Measurements from ENCODE around the gene NLK. TPM values are rescaled to one million over a fixed set of nuclear protein-coding genes. Genes with fewer than 3 reads are reported as not detected.

NLK gene
- total RNA-seq, 6 experiments from 2014 or later, result 8.8 to 10.6 (median 9.9) TPM

GRCh38 chr17:28020515-28020914 lies 22.0 kb upstream of the NLK start:
- Histone ChIP-seq H3K27me3 (no peaks in the 10 kb centered on the region), H3K27ac (no peak overlapping the region), H3K36me3 (no peaks in the 10 kb centered on the region), H3K9me3 (peaks cover 0 to 1% (median 0%) of the 10 kb centered on the region in 4 donors), H3K4me3 (no peak overlapping the region), H3K4me1 (no peaks in the 10 kb centered on the region)
- 22% methylated on average over 1 of the region's 1 CpG for WGBS (ENCODE audit: insufficient coverage, low coverage, low lambda C conversion rate, missing lambda C conversion rate)
- intact Hi-C loops (cut with DNase I), result no loop called here
- ATAC-seq (no peak), DNase-seq (no peak)
- no peak for TF ChIP-seq POLR2A (IDR thresholded peaks at IDR 0.05)
- TF ChIP-seq, protein P1, sequence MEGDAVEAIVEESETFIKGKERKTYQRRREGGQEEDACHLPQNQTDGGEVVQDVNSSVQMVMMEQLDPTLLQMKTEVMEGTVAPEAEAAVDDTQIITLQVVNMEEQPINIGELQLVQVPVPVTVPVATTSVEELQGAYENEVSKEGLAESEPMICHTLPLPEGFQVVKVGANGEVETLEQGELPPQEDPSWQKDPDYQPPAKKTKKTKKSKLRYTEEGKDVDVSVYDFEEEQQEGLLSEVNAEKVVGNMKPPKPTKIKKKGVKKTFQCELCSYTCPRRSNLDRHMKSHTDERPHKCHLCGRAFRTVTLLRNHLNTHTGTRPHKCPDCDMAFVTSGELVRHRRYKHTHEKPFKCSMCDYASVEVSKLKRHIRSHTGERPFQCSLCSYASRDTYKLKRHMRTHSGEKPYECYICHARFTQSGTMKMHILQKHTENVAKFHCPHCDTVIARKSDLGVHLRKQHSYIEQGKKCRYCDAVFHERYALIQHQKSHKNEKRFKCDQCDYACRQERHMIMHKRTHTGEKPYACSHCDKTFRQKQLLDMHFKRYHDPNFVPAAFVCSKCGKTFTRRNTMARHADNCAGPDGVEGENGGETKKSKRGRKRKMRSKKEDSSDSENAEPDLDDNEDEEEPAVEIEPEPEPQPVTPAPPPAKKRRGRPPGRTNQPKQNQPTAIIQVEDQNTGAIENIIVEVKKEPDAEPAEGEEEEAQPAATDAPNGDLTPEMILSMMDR (IDR thresholded peaks at IDR 0.05), result no peak

DNA sequence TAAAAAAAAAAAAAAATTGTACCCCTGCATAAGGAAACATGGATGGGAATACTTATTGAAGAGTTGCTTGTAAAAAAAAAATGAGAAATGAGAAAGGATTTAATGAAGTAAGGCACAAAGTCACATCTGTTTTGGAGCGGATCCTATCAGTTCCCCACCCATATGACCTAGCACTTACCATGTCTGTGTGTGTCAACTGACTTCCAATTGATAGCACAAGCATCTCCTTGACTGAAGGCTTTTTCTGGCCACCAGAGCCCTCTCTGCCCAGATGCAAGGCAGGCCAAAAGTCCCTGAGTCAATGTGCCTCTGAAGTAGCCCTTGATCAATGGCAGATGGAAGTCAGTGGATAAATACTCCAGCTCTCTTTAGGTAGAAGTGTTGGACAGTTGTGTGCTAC lies 13.4 kb upstream of the NLK start:
- WGBS (ENCODE audit: insufficient coverage, low coverage, low lambda C conversion rate, missing lambda C conversion rate), result 100% methylated on average over 1 of the region's 1 CpG
- H3K4me3 ChIP-seq, result no peak overlapping the region
- no peaks in the 10 kb centered on the region for H3K27me3 ChIP-seq
- no peak overlapping the region for H3K27ac ChIP-seq
- no peaks in the 10 kb centered on the region for H3K36me3 ChIP-seq
- no peak for ATAC-seq
- DNase-seq, result no peak
- no peaks in the 10 kb centered on the region for H3K4me1 ChIP-seq
- TF ChIP-seq POLR2A (IDR thresholded peaks at IDR 0.05), result no peak
- TF ChIP-seq, protein P1 (IDR thresholded peaks at IDR 0.05), result no peak
- no peaks in the 10 kb centered on the region for H3K9me3 ChIP-seq
- intact Hi-C loops (cut with DNase I), result no loop called here

- DNase-seq (no peak), ATAC-seq (no peak)
- 71% methylated on average over 3 of the region's 3 CpGs for WGBS (ENCODE audit: insufficient coverage, low coverage, low lambda C conversion rate, missing lambda C conversion rate)
- Histone ChIP-seq H3K27ac (no peak overlapping the region), H3K4me3 (no peak overlapping the region), H3K4me1 (no peaks in the 10 kb centered on the region), H3K27me3 (no peaks in the 10 kb centered on the region), H3K36me3 (no peaks in the 10 kb centered on the region), H3K9me3 (no peaks in the 10 kb centered on the region)
- intact Hi-C loops (cut with DNase I), result no loop called here
- no peak for TF ChIP-seq POLR2A (IDR thresholded peaks at IDR 0.05)
- TF ChIP-seq, protein P1 (IDR thresholded peaks at IDR 0.05), result no peak
These were observed 12.1 kb upstream of the NLK start for GRCh38 chr17:28030386-28030785.

DNA sequence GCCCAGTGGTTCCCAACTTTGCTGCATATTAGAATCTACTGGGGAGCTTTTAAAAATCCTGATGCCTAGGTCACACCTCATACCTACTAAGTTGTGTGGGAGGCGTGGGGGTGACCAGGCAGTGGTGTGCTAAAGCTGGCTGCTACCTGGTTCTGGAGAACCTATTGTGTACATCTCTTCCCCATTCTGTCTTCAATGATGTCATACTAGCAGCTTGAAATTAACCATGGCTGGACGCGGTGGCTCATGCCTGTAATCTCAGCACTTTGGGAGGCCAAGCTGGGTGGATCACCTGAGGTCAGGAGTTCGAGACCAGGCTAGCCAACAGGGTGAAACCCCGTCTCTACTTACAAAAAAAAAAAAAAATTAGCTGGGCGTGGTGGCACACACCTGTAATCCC lies 11.3 kb upstream of the NLK start:
- Histone ChIP-seq H3K4me3 (no peak overlapping the region), H3K36me3 (no peaks in the 10 kb centered on the region), H3K4me1 (no peaks in the 10 kb centered on the region), H3K27me3 (no peaks in the 10 kb centered on the region), H3K9me3 (no peaks in the 10 kb centered on the region), H3K27ac (no peak overlapping the region)
- ATAC-seq (no peak), DNase-seq (no peak)
- 75% methylated on average over 4 of the region's 6 CpGs for WGBS (ENCODE audit: insufficient coverage, low coverage, low lambda C conversion rate, missing lambda C conversion rate)
- no peak for TF ChIP-seq POLR2A (IDR thresholded peaks at IDR 0.05)
- TF ChIP-seq, protein P1 (IDR thresholded peaks at IDR 0.05), result no peak
- intact Hi-C loops (cut with DNase I), result no loop called here
